ENCODE results near the gene NUP155.
"Not testable (repeated sequence)": the region's sequence is repeated elsewhere in the genome, so short reads cannot be mapped to it uniquely, and the experiment has no call there.

Gene NUP155

DNA sequence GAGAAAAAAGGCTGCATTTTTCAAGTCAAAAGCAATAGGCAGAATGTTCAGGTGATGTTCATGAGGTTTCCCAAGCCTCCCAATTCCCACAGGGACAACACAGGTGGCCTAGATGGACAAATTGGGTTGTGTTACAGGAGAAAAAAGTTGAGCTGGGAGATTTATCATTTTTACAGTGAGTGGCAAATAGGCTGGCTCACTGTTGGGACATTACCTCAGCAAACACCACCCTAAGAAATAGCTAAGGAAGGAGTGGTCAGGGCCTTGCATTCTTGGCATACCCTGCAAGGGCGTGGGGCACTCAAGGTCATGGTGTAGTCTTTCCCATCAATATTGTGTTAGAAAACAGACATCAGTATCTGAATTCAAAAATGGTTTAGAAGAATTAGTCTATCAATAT lies 98.4 kb downstream of the NUP155 start:
- DNase-seq = no peak

DNA sequence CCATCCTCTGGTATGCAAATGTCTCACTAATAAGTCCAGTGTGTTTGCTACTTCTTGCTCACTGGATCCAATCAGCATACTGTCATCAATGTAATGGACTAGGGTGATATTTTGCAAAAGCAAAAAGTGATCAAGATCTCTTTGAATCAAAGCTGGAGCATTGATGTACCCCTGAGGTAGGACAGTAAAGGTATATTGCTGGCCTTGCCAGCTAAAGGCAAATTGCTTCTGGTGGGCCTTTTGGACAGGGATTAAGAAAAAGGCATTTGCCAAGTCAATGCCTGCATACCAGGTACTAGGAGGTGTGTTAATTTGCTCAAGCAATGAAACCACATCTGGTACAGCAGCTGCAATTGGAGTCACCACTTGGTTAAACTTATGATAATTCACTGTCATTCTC lies 102.8 kb downstream of the NUP155 start:
- not testable (repeated sequence) for DNase-seq

GRCh38 chr5:37255774-37256358 lies 115.0 kb downstream of the NUP155 start:
- no peak for DNase-seq

GRCh38 chr5:37254581-37254980 lies 116.3 kb downstream of the NUP155 start:
- no peak for DNase-seq

DNA sequence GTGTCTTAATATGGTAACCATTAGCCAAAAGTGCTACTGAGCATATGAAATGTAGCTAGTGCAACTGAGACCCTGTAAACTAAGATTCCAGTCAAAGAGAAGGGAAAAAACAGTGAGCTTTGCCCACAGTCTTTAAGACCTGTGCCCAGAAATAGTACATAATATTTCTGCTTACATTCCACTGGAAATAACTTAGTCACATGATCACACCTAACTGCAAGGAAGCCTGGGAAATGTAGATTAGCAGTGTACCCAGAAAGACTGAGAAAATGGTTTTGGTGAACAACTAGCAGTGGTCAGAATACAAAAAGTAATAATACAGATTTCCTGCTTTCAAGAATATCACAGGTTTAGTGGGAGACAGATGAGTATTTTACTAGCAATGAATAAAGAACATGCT lies 119.2 kb downstream of the NUP155 start:
- no peak for DNase-seq

GRCh38 chr5:37249815-37250164 lies 121.1 kb downstream of the NUP155 start:
- no peak for DNase-seq

DNA sequence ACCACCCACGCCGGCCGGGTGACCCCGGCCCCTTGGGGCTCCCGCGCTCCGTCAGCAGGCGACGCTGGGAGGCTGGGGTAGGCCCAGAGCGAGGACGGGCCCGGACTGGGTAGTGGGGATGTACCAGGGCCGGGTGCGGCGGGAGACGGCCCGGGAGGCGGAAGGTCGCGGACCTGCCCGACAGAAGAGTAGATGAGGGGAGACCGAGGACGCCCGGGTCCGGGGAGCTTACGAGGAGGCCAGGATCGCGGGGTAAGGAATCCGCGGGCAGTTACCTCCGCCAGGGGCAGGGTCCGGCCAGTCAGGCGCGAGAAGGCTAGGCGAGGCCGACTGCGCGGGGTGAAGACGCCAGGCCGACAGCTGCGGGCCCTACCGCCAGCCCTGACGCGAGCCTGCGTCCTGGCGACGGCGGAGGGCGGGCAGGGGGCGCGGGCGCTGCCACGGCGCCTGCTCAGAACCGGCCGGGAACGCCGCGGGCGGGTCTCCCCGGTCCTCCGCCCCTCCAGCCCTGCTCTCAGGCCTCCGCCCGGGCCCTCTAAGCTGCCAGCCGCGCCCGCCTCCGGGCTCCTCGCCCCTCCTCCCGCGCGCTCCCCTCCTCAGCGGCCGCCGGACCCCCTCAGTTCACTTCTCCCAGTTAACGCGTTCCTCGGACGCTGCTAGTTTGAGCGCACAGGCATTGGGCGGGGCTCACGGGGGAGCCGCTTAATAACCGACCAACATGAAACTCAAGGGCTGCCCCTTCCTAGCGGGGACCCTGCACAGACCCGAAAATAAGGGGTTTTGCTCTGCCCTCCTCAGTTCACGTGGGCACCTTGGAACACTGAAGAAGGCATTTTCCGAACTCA lies 121.7 kb downstream of the NUP155 start, which contains the start of gene CPLANE1:
Gene CPLANE1, minus strand, starts transcription at position 407 of the 845 bp plus-strand sequence. CDS start 1,678 bp downstream, outside the sequence.
- peak; percentile 43 to 58 for DNase-seq

DNA sequence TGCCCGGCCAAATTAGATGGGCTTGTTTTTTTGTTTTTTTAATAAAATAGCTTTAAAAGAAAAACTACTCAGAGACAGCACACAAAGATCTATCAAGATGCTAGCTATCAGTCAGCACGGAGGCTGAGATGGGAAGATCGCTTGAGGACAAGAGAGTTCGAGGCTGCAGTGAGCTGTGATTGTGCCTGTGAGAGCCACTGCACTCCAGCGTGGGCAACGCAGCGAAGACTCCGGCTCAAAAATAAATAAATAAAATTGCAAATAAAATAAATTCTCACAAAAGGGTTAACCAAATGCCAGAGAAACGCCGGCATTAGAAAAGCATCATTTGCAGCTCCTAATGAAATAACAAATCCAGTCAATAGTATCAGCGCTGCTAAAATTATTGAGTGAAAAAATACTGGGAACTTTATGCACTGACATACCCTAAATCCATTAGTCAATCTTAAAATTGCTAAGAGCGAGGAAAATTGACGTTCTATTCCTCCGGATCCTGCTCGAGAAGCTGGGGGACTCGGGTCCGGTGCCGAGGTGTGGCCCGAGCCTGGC lies 122.4 kb downstream of the NUP155 start:
- no peak for DNase-seq

GRCh38 chr5:37247496-37247895 lies 123.4 kb downstream of the NUP155 start:
- no peak for DNase-seq

DNA sequence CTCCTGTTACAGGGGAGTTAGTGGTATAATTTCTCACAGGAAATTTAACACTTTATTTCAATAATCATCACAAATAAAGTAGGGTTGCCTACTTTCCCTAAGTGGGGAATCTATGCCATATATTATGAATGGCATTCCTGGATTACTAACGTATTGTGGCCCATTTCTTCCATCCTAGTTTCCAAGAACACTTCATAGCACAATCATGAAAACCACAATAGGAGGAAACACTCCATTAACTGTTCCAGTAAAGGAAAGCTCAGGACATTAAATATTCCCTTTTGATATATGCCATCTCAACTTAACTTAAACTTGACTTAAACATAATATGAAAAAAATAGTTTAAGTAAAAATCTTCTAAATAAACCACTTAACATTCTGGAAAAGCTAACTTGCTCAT lies 123.9 kb downstream of the NUP155 start:
- no peak for DNase-seq

Data from bone marrow (tissue), 2 donors.